Measurements from ENCODE around the gene MEX3D. TPM values are rescaled to one million over a fixed set of nuclear protein-coding genes. Genes with fewer than 3 reads are reported as not detected.

MEX3D gene
- total and polyA plus RNA-seq, 2 experiments from 2014 or later = 6.6 to 38.7 TPM

DNA sequence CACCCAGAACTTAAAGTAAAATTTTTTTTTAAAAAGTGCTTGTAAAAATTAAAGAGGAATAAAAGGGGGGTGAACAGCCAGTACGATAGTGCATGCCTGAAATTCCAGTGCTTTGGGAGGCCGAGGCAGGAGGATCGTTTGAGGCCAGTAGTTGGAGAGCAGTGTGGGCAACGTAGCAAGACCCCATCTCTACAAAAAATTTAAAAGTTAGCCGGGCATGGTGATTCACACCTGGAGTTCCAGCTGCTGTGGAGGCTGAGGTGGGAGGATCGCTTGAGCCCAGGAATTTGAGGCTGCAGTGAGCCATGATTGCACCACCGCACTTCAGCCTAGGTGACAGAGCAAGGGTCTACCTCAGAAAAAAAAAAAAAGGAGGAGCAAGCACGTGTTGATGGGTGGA, 63.1 kb downstream of the MEX3D start:
- Histone ChIP-seq H3K79me2 (no peaks in the 10 kb centered on the region), H2AFZ (no peak overlapping the region), H3K4me2 (no peak overlapping the region), H3K4me3 (no peak overlapping the region), H3K4me1 (ENCODE audit: insufficient read depth) (peaks cover 15% of the 10 kb centered on the region), H3K27me3 (no peaks in the 10 kb centered on the region), H4K20me1 (ENCODE audit: insufficient read depth, poor library complexity, severe bottlenecking) (no peaks in the 10 kb centered on the region), H3K36me3 (replicated peaks; ENCODE audit: insufficient read depth, low read depth) (no peaks in the 10 kb centered on the region), H3K27ac (no peak overlapping the region), H3K9me2 (replicated peaks; ENCODE audit: insufficient read depth) (no peaks in the 10 kb centered on the region), H3K9me3 (ENCODE audit: low read depth) (no peaks in the 10 kb centered on the region)
- DNase-seq (ENCODE audit: low spot score) = no peak
- TF ChIP-seq EZH2 (IDR thresholded peaks at IDR 0.05; ENCODE audit: borderline replicate concordance) = no peak
- 86% methylated on average over 8 of the region's 8 CpGs for WGBS (ENCODE audit: low lambda C conversion rate, missing lambda C conversion rate)

Small RNAs within 50 kb of the gene (small RNA-seq; reads per million reads assigned to genes)
- not detected for gene AC005943.2
- not detected for gene RN7SL477P
- gene RNU6-1223P = not detected

Other genes with a start within 250 kb of the MEX3D start
- 81.6 and 130 TPM in 2 replicates for gene NDUFS7, start 184.4 kb downstream of the MEX3D start, total RNA-seq
- gene NDUFS7, start 184.4 kb downstream of the MEX3D start, polyA plus RNA-seq = 270 and 276 TPM in 2 replicates
- 121 and 122 TPM in 2 replicates for gene GAMT, start 166.8 kb downstream of the MEX3D start, total RNA-seq
- 148 and 170 TPM in 2 replicates for gene GAMT, start 166.8 kb downstream of the MEX3D start, polyA plus RNA-seq
- 42.4 and 46.8 TPM in 2 replicates for gene DAZAP1, start 160.7 kb downstream of the MEX3D start, total RNA-seq
- 35.8 and 37.9 TPM in 2 replicates for gene DAZAP1, start 160.7 kb downstream of the MEX3D start, polyA plus RNA-seq
- 1,556 and 1,885 TPM in 2 replicates for gene RPS15, start 129.9 kb downstream of the MEX3D start, total RNA-seq
- gene RPS15, start 129.9 kb downstream of the MEX3D start, polyA plus RNA-seq = 938 and 950 TPM in 2 replicates
- gene APC2, start 118.2 kb downstream of the MEX3D start, total RNA-seq = 0.24 and 1.2 TPM in 2 replicates
- 0.36 and 0.40 TPM in 2 replicates for gene APC2, start 118.2 kb downstream of the MEX3D start, polyA plus RNA-seq
- 36.3 and 36.4 TPM in 2 replicates for gene C19orf25, start 89.1 kb downstream of the MEX3D start, total RNA-seq
- 43.6 and 65.0 TPM in 2 replicates for gene C19orf25, start 89.1 kb downstream of the MEX3D start, polyA plus RNA-seq
- gene PCSK4, start 78.0 kb downstream of the MEX3D start, total RNA-seq = 2.8 and 7.7 TPM in 2 replicates
- gene PCSK4, start 78.0 kb downstream of the MEX3D start, polyA plus RNA-seq = 9.6 and 16.2 TPM in 2 replicates
- gene REEP6, start 77.1 kb downstream of the MEX3D start, total RNA-seq = 80.8 and 88.9 TPM in 2 replicates
- 179 and 218 TPM in 2 replicates for gene REEP6, start 77.1 kb downstream of the MEX3D start, polyA plus RNA-seq
- gene ADAMTSL5, start 55.3 kb downstream of the MEX3D start, total RNA-seq = 8.3 and 11.2 TPM in 2 replicates
- 33.6 and 45.5 TPM in 2 replicates for gene ADAMTSL5, start 55.3 kb downstream of the MEX3D start, polyA plus RNA-seq
- not detected in 2 replicates for gene PLK5, start 44.2 kb downstream of the MEX3D start, total RNA-seq
- gene PLK5, start 44.2 kb downstream of the MEX3D start, polyA plus RNA-seq = 0.12 and 0.53 TPM in 2 replicates
- 84.2 and 84.5 TPM in 2 replicates for gene MBD3, start 24.5 kb upstream of the MEX3D start, total RNA-seq
- gene MBD3, start 24.5 kb upstream of the MEX3D start, polyA plus RNA-seq = 56.3 and 66.6 TPM in 2 replicates
- 56.6 and 57.6 TPM in 2 replicates for gene UQCR11, start 37.1 kb upstream of the MEX3D start, total RNA-seq
- 672 and 684 TPM in 2 replicates for gene UQCR11, start 37.1 kb upstream of the MEX3D start, polyA plus RNA-seq
- 67.9 and 76.7 TPM in 2 replicates for gene TCF3, start 84.3 kb upstream of the MEX3D start, total RNA-seq
- 93.7 and 125 TPM in 2 replicates for gene TCF3, start 84.3 kb upstream of the MEX3D start, polyA plus RNA-seq
- 0.03 and 0.08 TPM in 2 replicates for gene ONECUT3, start 185.2 kb upstream of the MEX3D start, total RNA-seq
- 0.06 and 0.09 TPM in 2 replicates for gene ONECUT3, start 185.2 kb upstream of the MEX3D start, polyA plus RNA-seq
- 1.4 and 1.7 TPM in 2 replicates for gene ATP8B3, start 244.0 kb upstream of the MEX3D start, total RNA-seq
- 2.4 and 3.1 TPM in 2 replicates for gene ATP8B3, start 244.0 kb upstream of the MEX3D start, polyA plus RNA-seq

Measured in hepatocyte (in vitro differentiated cells).